GM21390 (cell line): Measurements from ENCODE around the gene SMAD7.
A peak's percentile ranks its signal among the peaks of the same experiment; 100 is the strongest.

ENCODE experiments used
- ATAC-seq: cut with Tn5 transposase; IDR thresholded peaks from one replicate; pipeline ENCODE4 v1.9.1; 2021; ENCODE audit not compliant: unreplicated experiment

SMAD7 gene

DNA sequence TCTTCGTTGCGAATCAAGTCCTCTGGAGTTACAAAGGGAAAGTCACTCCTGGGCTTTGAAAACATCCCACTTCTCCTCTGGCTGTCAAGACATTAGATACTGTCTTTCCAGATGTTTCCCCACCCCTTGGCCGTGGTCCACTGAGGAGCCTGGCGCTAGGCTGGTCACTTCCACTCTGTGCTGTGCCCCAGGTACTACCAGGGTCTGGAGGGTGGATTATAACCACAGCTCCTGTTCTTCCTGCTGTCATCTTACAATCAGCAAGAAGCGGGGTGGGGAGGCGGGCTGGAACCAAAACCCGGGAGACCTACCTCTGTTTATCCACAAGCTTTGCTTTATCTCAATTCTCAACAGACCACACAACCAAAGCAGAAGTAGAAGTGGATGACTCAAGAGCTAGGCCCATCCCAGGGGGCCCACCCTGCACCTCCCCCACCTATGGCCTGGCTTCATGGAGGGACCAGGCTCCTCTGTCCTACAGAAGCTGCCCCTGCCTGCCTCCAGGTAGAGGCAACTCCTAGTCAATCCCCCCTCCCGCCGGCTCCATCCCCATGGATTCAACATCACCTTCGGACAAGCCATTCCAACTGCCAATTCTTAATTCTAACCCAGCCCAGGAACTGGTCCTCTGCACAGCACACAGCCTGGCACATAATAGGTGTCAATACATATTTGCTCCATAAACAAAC is 17.8 kb downstream of the SMAD7 start:
- no peak for ATAC-seq

DNA sequence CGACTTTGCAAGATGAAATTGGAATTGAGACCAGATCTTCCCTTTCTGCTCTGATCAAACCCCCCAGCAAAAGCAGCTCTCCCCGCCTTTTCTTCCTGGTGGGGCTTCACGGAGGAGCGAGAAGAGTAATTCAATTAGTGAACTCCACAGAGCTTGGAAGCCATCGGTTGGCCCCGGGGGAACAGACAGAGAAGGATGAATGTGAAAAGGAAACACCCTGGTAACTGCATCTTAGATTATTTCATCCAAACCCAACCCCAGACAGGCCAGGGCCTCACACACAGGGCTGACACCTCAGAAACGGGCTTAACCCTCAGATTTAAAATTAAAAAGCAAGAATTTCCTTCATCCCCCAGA is 18.3 kb downstream of the SMAD7 start:
- ATAC-seq: no peak

DNA sequence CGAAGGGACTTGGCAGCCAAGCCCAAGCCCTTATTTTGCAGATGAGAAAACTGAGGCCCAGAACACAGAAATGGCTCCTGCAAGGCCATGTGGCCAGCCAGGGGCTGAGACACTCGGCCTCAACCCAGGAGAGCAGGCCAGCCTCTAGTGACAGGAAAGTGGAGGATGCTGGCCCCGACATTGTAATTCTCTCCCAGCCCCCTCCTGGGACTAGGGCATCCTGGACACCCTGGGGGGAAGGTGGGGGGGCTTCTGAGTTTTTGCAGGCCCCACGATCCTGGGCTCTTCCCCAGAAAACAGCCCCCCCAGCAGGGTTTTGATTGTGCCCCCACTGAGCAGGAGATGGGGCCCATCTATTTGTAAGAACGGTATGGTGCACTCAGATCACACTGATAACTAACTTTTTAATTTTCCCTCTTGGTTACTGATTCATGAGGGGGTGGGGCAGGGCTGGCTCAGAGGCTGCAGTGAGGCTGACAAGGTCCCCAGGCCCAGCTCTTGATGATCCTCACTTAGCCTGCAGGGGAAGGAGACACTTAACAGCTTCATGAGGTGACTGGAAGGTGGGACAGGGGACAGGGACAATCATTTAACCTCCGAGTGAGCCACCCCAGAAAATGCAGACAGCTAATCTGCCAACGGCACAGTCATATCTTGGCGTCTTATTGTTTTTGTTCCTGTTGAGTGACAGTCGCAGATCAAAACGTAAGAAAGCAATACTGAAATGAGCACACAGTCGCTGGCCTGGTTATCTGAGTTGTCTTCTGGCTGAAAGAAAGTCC is 18.9 kb downstream of the SMAD7 start:
- no peak for ATAC-seq

DNA sequence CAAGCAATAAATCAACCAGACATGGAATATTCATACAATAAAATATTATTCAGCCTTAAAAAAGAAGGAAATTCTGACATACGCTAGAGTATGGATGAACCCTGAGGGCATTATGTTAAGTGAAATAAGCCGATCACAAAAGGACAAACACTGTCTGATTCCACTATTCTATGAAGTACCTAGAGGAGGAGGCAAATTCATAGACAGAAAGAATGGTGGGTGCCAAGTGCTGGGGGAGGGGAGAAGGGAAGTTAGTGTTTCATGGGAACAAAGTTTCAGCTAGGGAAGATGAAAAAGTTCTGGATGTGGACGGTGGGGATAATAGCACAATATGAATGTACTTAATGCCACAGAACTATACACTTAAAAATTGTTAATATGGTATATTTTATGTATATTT is 19.8 kb downstream of the SMAD7 start:
- no peak for ATAC-seq

DNA sequence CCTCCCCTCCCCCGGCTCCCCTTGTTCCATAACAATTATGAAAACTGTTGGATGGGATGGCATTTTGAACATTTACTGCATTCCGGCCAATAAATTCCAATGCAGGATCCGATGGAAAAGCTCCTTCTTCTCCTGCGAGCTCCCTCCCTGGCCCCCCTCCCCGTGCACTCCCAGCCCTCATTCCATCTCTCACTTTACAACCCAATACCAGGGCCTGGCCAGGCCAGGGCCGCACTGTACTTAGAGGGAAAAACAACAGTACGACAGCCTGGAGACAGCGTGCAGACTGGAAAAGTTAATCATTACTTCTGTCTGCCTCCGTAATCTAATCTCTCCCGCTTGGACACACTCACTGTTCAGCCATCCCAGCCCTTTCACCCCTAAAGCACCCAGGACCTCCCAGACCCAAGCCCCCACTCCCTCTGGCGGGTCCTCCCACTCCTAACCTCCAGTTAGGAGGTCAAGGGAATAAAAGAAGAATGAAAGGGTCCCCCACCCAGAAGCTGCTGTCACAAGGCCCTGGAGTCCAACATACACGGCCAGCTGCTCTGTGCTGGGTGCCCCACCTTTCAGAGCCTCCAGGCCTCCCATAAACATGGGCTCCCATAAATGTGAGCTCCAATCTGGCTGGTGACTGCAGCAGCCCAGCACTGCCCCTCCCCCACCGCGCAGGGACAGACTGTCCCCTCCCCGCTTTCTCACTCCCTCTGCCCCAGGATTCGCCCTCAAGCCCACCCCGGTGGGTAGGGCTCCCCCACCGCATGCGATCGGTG is 20.6 kb downstream of the SMAD7 start:
- ATAC-seq: no peak

DNA sequence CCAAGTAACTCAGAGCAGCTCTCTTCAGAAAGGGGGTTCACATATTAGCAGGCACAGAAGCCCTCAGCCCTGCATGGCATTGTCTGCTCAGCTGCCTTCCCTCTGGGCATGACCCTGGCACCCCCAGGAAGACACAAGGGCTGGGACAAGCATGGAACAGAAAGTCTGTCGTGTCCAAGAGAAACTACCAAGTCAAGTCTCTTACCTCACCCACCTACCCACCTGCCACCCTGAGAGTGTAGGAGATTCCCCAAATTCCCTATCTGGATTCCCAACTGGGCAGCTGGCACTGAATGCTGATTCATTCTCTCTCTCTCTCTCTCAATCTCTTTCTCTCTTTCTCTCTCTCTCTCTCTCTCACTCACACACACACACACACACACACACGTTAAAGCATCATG is 21.6 kb downstream of the SMAD7 start:
- no peak for ATAC-seq

DNA sequence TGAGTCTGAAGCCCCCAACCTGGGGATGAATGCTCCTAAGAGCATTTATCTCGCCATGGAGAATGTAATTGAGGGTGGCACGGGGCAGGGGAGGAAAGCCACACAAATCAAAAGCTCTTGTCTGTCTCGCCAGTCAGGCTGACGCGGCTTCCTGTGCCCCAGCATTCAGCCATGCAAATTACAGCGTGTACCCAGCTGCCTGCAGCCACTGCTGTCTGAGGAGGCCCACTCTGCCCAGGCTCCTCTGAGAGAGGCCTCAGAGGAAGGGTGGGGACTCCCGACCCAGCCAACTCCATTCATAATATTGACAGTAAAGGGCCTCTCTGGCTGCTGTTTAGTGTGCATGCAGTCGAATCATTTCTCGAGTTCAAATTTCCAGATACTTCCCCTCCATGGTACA is 22.0 kb downstream of the SMAD7 start:
- peak; percentile 80 for ATAC-seq

DNA sequence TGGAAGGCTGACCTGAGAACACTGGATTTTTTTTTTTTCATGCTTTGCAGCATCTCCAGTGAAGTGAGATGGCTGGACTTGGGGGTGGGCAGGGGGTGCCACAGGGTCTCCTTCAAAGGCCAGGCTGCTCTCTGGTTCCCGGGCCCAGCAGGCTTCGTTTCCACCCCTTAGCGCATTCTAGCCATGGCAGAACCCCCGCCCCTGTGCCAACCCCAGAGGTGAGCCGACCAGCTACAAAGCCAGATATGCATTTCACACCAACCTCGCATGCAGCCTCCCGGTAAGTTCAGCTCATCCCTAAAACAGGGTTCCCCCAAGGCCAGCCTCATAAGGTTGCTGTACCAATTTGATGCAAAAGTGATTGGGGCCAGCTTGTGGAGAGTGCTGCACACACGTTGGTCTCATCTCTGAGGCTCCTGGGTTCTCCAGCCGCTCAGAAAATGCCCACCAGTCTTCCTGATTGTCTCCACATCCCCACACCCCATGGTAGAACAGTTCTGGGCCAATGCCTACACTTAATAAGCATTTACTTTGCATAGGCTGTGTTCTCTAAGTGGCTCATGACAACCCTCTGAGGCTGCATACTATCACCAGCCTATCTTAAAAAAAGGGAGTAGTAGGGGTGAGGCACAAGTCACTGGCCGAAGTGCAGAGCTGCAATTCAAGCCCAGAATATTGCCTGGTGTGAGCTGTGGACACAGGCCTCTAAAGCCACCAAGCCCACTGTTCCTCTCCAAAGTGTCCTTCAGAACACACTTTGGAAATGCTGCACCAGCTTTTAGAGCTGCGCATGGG is 23.3 kb downstream of the SMAD7 start:
- no peak for ATAC-seq

DNA sequence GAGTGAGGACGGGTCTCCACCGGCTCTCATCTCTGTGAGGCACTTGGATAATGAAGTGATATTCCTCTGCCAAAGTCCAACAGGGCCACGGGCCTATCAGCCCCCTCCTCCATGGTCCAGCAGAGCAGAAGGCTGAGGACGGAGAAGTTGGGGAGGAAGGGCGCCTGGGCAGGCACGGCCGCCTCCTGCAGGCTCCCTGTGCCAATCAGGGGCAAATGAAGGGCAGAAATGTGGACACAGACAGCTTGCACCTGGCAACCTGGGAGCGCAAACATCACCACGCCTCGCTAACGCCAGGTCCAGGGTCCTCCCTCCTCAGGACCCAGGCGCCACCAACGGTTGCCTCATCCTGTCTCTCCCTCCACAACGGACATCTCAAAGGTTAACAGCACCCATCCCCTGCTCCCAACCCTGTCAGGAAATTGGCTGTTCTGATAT is 24.3 kb downstream of the SMAD7 start:
- ATAC-seq: no peak

DNA sequence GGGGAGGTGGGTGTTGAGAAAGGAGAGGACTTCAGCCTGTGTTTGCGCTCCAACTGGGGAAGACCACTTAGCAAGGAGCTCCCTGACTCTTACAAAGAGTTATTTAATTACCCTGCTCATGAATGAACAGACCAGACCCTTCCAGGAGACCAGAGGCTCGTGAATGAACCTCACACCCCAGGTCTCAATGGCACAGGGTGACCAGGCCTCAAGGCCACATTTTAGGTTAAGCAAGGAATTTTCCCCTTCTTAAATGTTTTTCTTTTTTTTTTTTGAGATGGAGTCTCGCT is 25.3 kb downstream of the SMAD7 start:
- no peak for ATAC-seq

DNA sequence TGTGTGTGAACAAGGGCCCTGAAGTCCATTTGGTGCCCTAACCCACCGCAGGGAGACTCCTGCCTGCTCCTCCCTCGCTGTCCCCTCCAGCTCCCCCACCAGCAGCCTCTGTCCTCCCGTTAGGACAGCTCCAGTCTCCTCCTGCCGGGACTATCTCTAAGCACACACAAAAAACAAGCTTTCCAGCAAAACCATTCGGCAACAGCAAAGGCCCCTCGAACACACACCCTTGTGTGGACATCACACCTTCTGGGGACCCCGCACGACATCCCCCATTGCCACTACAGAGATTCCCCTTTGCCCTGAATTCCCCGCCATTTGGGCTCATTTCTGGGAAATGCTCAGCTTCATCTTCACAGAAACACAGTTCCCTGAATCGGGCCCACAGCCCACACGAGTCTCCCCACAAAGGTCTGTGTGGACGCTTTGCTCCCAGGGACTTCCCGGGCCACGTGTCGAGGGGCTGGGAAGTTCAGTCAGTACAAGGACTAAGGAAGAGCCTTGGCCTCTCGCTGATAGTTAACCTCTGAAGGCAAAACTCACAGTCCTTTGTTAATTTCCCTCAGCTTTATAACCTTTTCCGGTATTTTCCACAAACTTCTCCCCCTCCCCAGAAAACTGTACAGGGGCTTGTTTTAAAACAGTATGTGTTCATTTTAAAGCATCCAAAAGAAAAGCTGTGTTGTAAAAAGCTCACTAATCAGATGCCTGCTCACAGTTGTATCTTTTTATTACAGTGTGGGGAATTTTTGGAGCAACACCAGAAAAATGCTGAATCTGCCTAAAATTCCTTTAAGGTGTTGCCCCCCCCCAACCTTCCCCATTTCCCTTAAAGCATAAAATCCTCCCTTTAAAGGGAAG is 25.9 kb downstream of the SMAD7 start:
- no peak for ATAC-seq

DNA sequence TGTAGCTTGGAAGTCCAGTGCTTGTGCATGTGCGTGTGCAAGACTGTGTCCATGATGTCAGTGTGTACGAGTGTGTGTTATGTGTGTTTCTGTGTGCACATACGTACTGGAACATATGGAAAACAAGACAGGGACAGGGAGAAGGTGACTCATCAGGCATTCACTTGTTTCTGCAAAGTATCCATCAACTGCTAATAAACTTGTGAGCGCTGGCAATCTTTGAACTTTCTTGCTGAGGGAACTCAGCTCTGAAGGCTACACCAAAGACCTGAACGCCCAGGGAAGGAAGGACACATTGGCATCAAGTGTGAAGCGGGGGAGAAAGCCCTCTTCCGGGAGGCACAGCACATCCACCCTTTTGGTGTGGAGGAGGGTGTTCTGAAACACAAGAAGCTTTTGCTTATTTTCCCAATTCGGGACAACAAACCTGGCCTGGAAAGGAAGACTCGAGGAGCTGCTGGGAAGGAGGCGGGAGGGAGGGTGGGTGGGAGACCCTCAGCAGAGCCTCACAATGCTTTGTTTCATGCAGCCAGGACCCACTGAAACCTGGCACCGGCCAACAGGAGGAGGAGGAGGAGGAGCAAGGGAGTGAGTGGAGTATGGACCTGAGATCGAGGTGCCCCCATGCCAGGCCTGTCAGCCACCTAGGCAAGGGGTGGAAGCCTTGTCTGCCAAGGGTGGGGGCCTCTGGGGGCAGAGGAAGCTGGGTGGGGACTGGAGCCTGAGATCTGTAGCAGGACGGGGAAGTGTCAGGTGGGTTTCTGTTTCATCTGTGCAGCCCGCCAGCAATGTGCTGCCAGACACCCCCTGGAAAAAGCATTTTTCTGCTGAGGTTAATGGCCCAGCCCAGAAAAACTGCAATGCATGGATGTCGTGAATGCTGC is 26.8 kb downstream of the SMAD7 start:
- ATAC-seq: peak; percentile 32

DNA sequence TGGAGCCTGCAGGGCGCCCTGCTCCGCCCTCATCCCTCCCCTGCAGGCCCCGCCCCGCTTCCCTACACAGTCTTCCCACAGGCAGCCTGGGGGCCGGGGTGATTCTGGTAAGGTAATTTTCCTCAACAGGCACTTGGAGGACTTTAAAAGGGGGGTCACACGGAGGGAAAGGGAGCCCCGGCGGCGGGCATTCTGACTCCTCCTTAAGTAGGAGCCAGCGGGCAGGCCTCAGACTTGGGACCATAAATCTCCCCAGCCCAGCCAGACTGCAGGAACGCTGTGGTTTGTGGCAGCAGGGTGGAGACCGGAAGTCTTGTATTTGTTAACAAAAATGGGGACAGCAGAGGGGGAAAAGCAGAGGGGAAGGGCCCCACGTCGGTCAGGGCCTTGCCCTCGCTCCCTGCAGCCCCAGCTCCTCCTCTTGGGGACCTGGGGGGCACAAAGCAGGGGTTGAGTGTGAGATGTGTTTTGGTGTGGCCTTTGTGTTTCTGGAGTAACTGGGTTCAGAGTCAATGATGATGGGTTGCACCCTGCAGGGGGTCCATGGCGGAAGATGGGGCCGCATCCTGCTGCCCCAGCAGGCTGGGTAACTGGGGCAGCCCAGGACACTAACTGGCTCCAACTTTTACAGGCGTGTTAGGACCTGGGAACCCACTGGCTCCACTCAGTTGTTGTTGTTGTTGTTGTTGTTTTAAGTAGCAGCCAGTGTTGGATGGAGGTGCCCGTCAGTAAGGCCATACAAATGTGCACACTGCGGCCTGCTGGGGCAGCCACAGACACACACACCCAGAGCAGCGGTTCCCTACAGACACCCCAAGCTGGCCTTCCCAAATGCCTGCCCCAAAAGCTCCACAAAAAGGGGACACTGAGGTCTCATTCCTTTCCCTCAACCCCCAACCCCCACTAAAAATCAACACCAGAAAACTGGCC is 27.7 kb downstream of the SMAD7 start:
- ATAC-seq: no peak

DNA sequence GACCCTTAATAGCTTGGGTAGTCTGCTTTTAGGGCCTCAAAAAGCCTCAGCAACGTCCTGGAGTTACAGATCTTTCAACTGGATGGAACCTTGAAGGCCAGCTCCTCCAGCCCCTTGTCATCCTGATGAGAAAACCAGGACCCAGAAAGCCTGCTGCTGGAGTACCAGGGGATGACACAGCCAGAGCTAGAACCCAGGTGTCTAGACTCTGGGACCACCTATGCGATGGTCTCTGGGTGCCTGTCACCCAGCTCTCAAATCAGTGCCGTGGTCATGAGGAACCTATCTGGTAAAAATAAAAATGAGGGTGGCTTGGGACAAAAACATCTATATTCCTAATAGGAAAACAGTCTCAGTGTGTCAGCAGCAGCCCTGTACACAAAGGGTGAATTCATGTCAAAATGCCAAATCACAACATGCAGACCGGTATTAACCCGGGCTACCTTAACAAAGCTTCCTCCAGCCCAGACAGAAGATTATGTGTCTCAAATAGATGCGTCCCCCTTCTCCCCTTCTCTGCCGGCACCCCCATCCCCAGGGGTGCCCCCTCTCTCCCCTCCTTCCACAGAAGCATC is 28.5 kb downstream of the SMAD7 start:
- no peak for ATAC-seq

DNA sequence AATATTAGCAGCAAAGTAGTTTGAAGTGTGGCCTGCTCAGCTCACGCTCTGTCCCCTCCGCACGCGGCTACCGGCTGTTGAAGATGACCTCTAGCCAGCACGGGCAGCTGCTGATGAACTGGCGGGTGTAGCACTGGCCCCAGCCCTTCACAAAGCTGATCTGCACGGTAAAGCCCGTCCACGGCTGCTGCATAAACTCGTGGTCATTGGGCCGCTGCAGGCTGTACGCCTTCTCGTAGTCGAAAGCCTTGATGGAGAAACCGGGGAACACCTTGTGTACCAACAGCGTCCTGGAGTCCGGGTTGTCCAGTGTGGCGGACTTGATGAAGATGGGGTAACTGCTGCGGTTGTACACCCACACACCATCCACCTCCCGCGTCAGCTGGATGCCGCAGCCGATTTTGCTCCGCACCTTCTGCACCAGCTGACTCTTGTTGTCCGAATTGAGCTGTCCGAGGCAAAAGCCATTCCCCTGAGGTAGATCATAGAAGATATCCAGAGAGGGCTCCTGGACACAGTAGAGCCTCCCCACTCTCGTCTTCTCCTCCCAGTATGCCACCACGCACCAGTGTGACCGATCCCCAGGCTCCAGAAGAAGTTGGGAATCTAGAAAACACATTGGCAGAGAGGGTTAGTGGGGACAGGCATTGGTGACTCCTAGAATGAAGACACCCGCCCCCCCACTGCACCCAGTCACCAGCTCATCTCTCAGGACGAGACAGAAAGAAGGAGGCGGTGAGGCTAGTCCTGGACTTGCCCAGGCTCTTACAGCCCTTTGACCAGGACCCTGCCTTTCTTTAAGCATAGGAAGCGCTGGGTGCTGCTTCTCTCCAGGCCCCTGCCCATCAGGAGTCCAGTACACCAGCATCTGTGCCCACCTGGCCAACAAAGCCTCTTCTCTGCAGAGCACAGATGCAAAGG is 29.2 kb downstream of the SMAD7 start:
- no peak for ATAC-seq

DNA sequence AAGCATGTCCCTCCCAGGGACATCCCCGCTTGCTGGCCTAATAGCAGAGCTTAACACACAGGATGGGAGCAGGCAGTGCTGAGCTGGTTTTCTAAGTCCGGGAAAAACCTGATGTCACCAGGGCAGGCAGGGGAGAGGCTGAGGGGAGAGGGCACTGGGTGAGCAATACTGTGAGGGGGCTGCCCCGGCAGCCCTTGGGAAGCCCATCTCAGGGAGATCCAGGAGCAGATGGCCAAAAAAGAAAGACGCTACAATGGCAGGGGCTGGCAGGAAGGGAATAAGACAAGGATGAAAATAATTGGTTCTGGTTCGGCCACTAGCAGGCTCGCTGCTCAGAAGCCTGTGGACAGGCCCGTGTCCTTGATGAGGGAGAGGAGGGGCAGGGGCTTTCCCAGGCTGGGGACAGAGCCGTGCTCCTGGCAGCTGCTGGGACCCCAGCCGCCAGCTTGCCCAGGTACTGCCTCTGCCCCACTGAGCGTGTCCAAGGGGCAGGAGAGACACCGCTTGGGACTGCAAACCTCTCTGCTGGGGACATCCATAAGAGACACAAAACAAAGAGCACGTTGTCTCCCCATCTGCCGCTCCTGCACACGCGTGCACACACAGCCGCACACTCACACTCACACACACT is 30.2 kb downstream of the SMAD7 start:
- ATAC-seq: no peak

DNA sequence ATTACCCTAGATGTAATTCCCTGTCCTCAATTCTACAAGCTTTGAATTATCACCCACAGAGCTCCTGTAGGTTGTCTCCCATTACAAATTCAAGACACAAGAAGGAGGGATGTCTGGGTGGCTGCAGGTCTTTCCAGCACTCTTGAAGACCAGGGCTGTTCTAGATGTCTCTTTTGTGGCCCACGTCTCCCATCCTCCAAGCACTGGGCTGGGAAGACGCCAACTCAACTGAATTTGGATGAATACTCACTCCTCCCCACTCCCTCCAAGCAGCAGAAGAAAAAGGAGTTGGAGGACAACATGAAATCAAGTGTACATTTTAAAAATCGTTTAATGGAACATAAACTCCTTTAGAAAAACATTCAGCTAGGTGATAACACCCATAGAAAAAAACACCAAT is 31.2 kb downstream of the SMAD7 start:
- no peak for ATAC-seq
